K562 (cell line): ENCODE data around the gene C21orf58. TPM values are rescaled to one million over a fixed set of nuclear protein-coding genes. Genes with fewer than 3 reads are reported as not detected.

Experiments used
- ADNP ChIP-seq: fragments of 200-800 bp; sonication (Bioruptor generic); IDR thresholded peaks from 2 replicates; pipeline ENCODE4 v1.6.1; 2016; ENCODE audit warnings: missing genetic modification characterization, missing compliant biosample characterization
- ARID1B ChIP-seq: fragments of 450-650 bp; IDR thresholded peaks from 2 replicates; pipeline ENCODE4 v1.6.1; 2016; ENCODE audit warnings: antibody characterized with exemption, mild to moderate bottlenecking, inconsistent platforms
- BACH1 ChIP-seq: fragments of 200-800 bp; sonication (Bioruptor generic); IDR thresholded peaks from 2 replicates; pipeline ENCODE4 v1.6.1; 2016; ENCODE audit warnings: missing genetic modification characterization, missing compliant biosample characterization
- CC2D1A ChIP-seq: fragments of 450-650 bp; IDR thresholded peaks from 2 replicates; pipeline ENCODE4 v1.6.1; 2017; ENCODE audit warnings: mild to moderate bottlenecking
- HNRNPK ChIP-seq: fragments of 200-400 bp; formaldehyde crosslinking; IDR thresholded peaks from one replicate; pipeline ENCODE4 v1.6.1; 2018; ENCODE audit warnings: mild to moderate bottlenecking, low read depth, low read length; ENCODE audit not compliant: poor library complexity, severe bottlenecking
- KAT7 ChIP-seq: sonication (generic); formaldehyde crosslinking; IDR thresholded peaks from 2 replicates; pipeline ENCODE4 v1.8.0; 2022; ENCODE audit warnings: missing genetic modification reagents, mild to moderate bottlenecking, borderline replicate concordance
- KLF13 ChIP-seq: fragments of 450-650 bp; IDR thresholded peaks from 2 replicates; pipeline ENCODE4 v1.6.1; 2016; ENCODE audit warnings: missing genetic modification characterization, low read depth, mild to moderate bottlenecking, missing compliant biosample characterization, moderate library complexity, borderline replicate concordance
- LARP7 ChIP-seq: fragments of 450-650 bp; IDR thresholded peaks from 2 replicates; pipeline ENCODE4 v1.6.1; 2016
- NCOR1 ChIP-seq: fragments of 450-650 bp; IDR thresholded peaks from 2 replicates; pipeline ENCODE4 v1.6.1; 2016; ENCODE audit warnings: mild to moderate bottlenecking, moderate library complexity
- NFIX ChIP-seq: fragments of 250-450 bp; sonication (Bioruptor Pico); IDR thresholded peaks from 2 replicates; pipeline ENCODE4 v1.4.0; 2020; ENCODE audit warnings: low read depth, mild to moderate bottlenecking, moderate library complexity
- PHF8 ChIP-seq: fragments of 200-600 bp; sonication (generic); IDR thresholded peaks from 2 replicates; pipeline ENCODE4 v1.6.1; 2012; ENCODE audit warnings: mixed run types, mild to moderate bottlenecking, inconsistent platforms, low read length, moderate library complexity, borderline replicate concordance
- PTTG1 ChIP-seq: fragments of 450-650 bp; IDR thresholded peaks from 2 replicates; pipeline ENCODE4 v1.6.1; 2016; ENCODE audit warnings: low read depth, mild to moderate bottlenecking, missing genetic modification characterization, missing compliant biosample characterization
- RUNX1 ChIP-seq: sonication (generic); IDR thresholded peaks from 2 replicates; pipeline ENCODE4 v1.6.1; 2016; ENCODE audit warnings: antibody characterized with exemption, low read depth
- SMAD2 ChIP-seq: fragments of 150-350 bp; IDR thresholded peaks from 2 replicates; pipeline ENCODE4 v1.6.1; 2014; ENCODE audit warnings: low read depth, mild to moderate bottlenecking, low read length
- SMARCB1 ChIP-seq: IDR thresholded peaks from 2 replicates; pipeline ENCODE4 v1.6.1; 2011; ENCODE audit warnings: improper control_type of control experiment, low read depth; ENCODE audit not compliant: insufficient read length
- SNIP1 ChIP-seq: fragments of 450-650 bp; IDR thresholded peaks from 2 replicates; pipeline ENCODE4 v1.7.1; 2017; ENCODE audit warnings: low read depth, mild to moderate bottlenecking
- TARDBP ChIP-seq: fragments of 450-650 bp; IDR thresholded peaks from 2 replicates; pipeline ENCODE4 v1.6.1; 2016
- XRCC4 ChIP-seq: IDR thresholded peaks from one replicate; pipeline ENCODE4 v1.6.1; 2011; ENCODE audit not compliant: insufficient read depth, insufficient read length; ENCODE audit errors: extremely low read depth
- ZBED1 ChIP-seq: IDR thresholded peaks from 2 replicates; pipeline ENCODE4 v1.6.1; 2014
- ZNF253 ChIP-seq: fragments of 250-450 bp; sonication (Bioruptor Pico); conservative IDR thresholded peaks from 2 replicates; pipeline ENCODE4 v1.6.1; 2021; ENCODE audit warnings: mild to moderate bottlenecking
- ZNF3 ChIP-seq: fragments of 250-450 bp; sonication (Bioruptor Pico); IDR thresholded peaks from 2 replicates; pipeline ENCODE4 v1.5.0; 2021; ENCODE audit warnings: mild to moderate bottlenecking, moderate library complexity
- ZZZ3 ChIP-seq: fragments of 450-650 bp; IDR thresholded peaks from 2 replicates; pipeline ENCODE4 v1.6.1; 2016; ENCODE audit warnings: antibody characterized with exemption, mild to moderate bottlenecking, moderate library complexity
- polyA plus RNA-seq, 8 experiments: library from polyadenylated mRNA; depleted of rRNA in 4 of 8; stranded (reverse) in 5 of 8; unstranded in 3 of 8; fragments of >200 nt; fragmentation: Nextera tagmentation in 2 of 8; fragmentation: Illumina TruSeq in 1 of 8; extraction: Ambion mirVana in 2 of 8; extraction: Trizol in 1 of 8; gene quantifications; 2 replicates each; pipeline versions ENCODE4 v1.2.1 to v1.2.3, GENCODE V29; 2011 to 2014; ENCODE audit warnings: inconsistent platforms in 1 of 8, missing spikeins in 1 of 8
- total RNA-seq, 7 experiments: library from RNA; depleted of rRNA in 6 of 7; stranded (reverse); fragments of >200 nt in 6 of 7; fragmentation: Illumina TruSeq in 2 of 7; extraction: Trizol in 2 of 7; gene quantifications; 2 replicates each; pipeline versions ENCODE4 v1.2.1 to v1.2.3, GENCODE V29; 2011 to 2021; ENCODE audit warnings: low replicate concordance in 1 of 7
- TF ChIP-seq, protein P1 (sequence below): sonication (generic); IDR thresholded peaks from 2 replicates; pipeline ENCODE4 v1.6.1; 2016
- TF ChIP-seq, protein P2 (sequence below): sonication (generic); formaldehyde crosslinking; IDR thresholded peaks from 2 replicates; pipeline ENCODE4 v1.8.0; 2022; ENCODE audit warnings: mild to moderate bottlenecking, missing genetic modification reagents
- TF ChIP-seq, protein P3 (sequence below): fragments of 200-800 bp; sonication (Bioruptor generic); IDR thresholded peaks from 2 replicates; pipeline ENCODE4 v1.6.1; 2017; ENCODE audit warnings: missing genetic modification characterization, missing compliant biosample characterization
- TF ChIP-seq, protein P4 (sequence below): sonication (generic); formaldehyde crosslinking; IDR thresholded peaks from 2 replicates; pipeline ENCODE4 v1.8.1; 2023; ENCODE audit warnings: mild to moderate bottlenecking, missing genetic modification reagents

The C21orf58 gene
- total and polyA plus RNA-seq, 9 of the 15 experiments (the other 6 are each of a cell fraction or from before 2014, with no cell fraction given): 1.2 to 30.5 (median 12.4) TPM

DNA sequence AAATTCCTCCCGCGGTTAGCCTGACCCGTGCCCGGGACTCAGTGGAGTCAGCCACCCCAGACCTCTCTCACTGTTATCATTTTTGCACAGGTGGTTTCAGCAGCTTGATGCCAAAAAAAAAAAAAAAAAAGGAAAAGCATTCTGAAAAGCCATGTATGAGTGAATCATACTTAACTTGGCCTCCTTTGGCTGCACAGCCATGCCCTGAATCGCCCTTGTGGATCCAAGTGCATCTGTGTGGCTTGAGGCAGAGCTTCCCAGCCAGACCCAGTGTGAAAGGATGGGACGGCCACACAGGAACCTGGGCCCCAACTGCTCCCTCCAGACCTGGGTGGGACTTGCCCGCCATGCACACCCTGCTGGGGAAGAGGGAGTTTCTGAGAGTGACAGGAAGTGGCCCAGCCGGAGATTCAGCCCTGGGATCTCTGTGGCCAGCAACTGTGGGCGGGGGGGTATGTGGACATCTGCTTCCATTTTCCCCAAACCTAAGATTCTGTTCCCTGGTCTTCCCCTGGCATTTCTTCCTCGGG lies 29.0 kb downstream of the C21orf58 start (continued):
- no peak for TF ChIP-seq HNRNPK
- no peak for TF ChIP-seq NFIX (CRISPR knock-in tag)
- no peak for TF ChIP-seq ZZZ3
- no peak for TF ChIP-seq BACH1 (tag)
- TF ChIP-seq, protein P1, sequence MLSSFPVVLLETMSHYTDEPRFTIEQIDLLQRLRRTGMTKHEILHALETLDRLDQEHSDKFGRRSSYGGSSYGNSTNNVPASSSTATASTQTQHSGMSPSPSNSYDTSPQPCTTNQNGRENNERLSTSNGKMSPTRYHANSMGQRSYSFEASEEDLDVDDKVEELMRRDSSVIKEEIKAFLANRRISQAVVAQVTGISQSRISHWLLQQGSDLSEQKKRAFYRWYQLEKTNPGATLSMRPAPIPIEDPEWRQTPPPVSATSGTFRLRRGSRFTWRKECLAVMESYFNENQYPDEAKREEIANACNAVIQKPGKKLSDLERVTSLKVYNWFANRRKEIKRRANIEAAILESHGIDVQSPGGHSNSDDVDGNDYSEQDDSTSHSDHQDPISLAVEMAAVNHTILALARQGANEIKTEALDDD: no peak
- TF ChIP-seq ZNF3: no peak
- TF ChIP-seq RUNX1: no peak
- TF ChIP-seq ZBED1: no peak
- no peak for TF ChIP-seq ADNP (tag)
- peak; percentile 85 for TF ChIP-seq ARID1B
- peak; percentile 67 for TF ChIP-seq NCOR1
- TF ChIP-seq KAT7: no peak
- TF ChIP-seq, protein P2, sequence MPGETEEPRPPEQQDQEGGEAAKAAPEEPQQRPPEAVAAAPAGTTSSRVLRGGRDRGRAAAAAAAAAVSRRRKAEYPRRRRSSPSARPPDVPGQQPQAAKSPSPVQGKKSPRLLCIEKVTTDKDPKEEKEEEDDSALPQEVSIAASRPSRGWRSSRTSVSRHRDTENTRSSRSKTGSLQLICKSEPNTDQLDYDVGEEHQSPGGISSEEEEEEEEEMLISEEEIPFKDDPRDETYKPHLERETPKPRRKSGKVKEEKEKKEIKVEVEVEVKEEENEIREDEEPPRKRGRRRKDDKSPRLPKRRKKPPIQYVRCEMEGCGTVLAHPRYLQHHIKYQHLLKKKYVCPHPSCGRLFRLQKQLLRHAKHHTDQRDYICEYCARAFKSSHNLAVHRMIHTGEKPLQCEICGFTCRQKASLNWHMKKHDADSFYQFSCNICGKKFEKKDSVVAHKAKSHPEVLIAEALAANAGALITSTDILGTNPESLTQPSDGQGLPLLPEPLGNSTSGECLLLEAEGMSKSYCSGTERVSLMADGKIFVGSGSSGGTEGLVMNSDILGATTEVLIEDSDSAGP (CRISPR knock-in tag): no peak
- TF ChIP-seq, protein P3, sequence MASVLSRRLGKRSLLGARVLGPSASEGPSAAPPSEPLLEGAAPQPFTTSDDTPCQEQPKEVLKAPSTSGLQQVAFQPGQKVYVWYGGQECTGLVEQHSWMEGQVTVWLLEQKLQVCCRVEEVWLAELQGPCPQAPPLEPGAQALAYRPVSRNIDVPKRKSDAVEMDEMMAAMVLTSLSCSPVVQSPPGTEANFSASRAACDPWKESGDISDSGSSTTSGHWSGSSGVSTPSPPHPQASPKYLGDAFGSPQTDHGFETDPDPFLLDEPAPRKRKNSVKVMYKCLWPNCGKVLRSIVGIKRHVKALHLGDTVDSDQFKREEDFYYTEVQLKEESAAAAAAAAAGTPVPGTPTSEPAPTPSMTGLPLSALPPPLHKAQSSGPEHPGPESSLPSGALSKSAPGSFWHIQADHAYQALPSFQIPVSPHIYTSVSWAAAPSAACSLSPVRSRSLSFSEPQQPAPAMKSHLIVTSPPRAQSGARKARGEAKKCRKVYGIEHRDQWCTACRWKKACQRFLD (CRISPR knock-in tag): no peak
- no peak for TF ChIP-seq KLF13 (tag)
- TF ChIP-seq TARDBP: peak; percentile 51; the same call in 1 of the 2 replicates
- TF ChIP-seq CC2D1A: no peak
- no peak for TF ChIP-seq LARP7
- TF ChIP-seq PHF8: peak; percentile 21; the same call in 1 of the 2 replicates
- no peak for TF ChIP-seq SNIP1
- TF ChIP-seq, protein P4, sequence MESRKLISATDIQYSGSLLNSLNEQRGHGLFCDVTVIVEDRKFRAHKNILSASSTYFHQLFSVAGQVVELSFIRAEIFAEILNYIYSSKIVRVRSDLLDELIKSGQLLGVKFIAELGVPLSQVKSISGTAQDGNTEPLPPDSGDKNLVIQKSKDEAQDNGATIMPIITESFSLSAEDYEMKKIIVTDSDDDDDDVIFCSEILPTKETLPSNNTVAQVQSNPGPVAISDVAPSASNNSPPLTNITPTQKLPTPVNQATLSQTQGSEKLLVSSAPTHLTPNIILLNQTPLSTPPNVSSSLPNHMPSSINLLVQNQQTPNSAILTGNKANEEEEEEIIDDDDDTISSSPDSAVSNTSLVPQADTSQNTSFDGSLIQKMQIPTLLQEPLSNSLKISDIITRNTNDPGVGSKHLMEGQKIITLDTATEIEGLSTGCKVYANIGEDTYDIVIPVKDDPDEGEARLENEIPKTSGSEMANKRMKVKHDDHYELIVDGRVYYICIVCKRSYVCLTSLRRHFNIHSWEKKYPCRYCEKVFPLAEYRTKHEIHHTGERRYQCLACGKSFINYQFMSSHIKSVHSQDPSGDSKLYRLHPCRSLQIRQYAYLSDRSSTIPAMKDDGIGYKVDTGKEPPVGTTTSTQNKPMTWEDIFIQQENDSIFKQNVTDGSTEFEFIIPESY (CRISPR knock-in tag): no peak
- TF ChIP-seq SMAD2: no peak
- TF ChIP-seq XRCC4: no peak
- no peak for TF ChIP-seq ZNF253 (CRISPR knock-in tag)
- TF ChIP-seq PTTG1: no peak
- no peak for TF ChIP-seq SMARCB1
